SK-N-SH (cell line): ENCODE measurements around the gene ETV6. TPM values are rescaled to one million over a fixed set of nuclear protein-coding genes. Genes with fewer than 3 reads are reported as not detected.

ENCODE experiments used
- CTCF ChIA-PET: fragments of 300-600, 350-600 bp; formaldehyde crosslinking; extraction: SDS; loops from one replicate; lab custom pipeline; 2021; lab: Yijun Ruan, JAX
- POLR2A ChIA-PET: fragments of 350-600 bp; sonication (Branson Sonifier 250); formaldehyde crosslinking; extraction: SDS; loops from one replicate; lab custom pipeline; 2020; ENCODE audit warnings: antibody characterized with exemption, inconsistent platforms; lab: Yijun Ruan, JAX
- DNase-seq: peaks from one replicate; pipeline ENCODE4 v3.0.0; 2012
- H2AFZ ChIP-seq: fragments of 200-600 bp; sonication (generic); 2 replicates; pipeline ENCODE4 v1.8.1; 2016; ENCODE audit warnings: antibody characterized with exemption, mild to moderate bottlenecking, low read depth
- H3F3A ChIP-seq: fragments of 200-600 bp; sonication (generic); replicated peaks from 2 replicates; pipeline ENCODE3; 2016; ENCODE audit warnings: antibody characterized with exemption, mild to moderate bottlenecking; ENCODE audit not compliant: insufficient read depth
- H3K27ac ChIP-seq, 2 experiments: fragments of 200-500 bp in 1 of 2; fragments of 200-600 bp in 1 of 2; sonication (Bioruptor generic) in 1 of 2; sonication (generic), shearing (Covaris generic) in 1 of 2; 2 replicates each; pipeline versions ENCODE4 v1.5.1 to v1.6.1; 2014 to 2016; ENCODE audit warnings: low read depth in 2 of 2, inconsistent platforms in 1 of 2, low read length in 1 of 2, mild to moderate bottlenecking in 1 of 2, mixed read lengths in 1 of 2
- H3K27me3 ChIP-seq: fragments of 200-600 bp; sonication (generic), shearing (Covaris generic); 2 replicates; pipeline ENCODE4 v1.6.1; 2016; ENCODE audit warnings: mixed run types; ENCODE audit not compliant: insufficient read depth
- H3K36me3 ChIP-seq, 2 experiments: fragments of 200-500 bp in 1 of 2; fragments of 200-600 bp in 1 of 2; sonication (Bioruptor generic) in 1 of 2; sonication (generic) in 1 of 2; replicated peaks in 1 of 2; 2 replicates each; pipeline versions ENCODE3 to v1.5.1; 2014 to 2016; ENCODE audit warnings: low read length in 1 of 2, mild to moderate bottlenecking in 1 of 2; ENCODE audit not compliant: insufficient read depth in 2 of 2, control insufficient read depth in 1 of 2
- H3K4me1 ChIP-seq, 2 experiments: fragments of 200-500 bp in 1 of 2; fragments of 200-600 bp in 1 of 2; sonication (Bioruptor generic) in 1 of 2; sonication (generic), shearing (Covaris generic) in 1 of 2; 2 replicates each; pipeline versions ENCODE4 v1.5.1 to v1.6.1; 2014 to 2016; ENCODE audit warnings: low read depth in 1 of 2, low read length in 1 of 2, mixed run types in 1 of 2; ENCODE audit not compliant: insufficient read depth in 2 of 2, control insufficient read depth in 1 of 2
- H3K4me2 ChIP-seq: fragments of 200-600 bp; sonication (generic), shearing (Covaris generic); 2 replicates; pipeline ENCODE4 v1.6.1; 2017; ENCODE audit warnings: mixed run types
- H3K4me3 ChIP-seq, 2 experiments: fragments of 200-500 bp in 1 of 2; fragments of 200-600 bp in 1 of 2; sonication (Bioruptor generic) in 1 of 2; sonication (generic), shearing (Covaris generic) in 1 of 2; 2 replicates each; pipeline versions ENCODE4 v1.5.1 to v1.8.1; 2014 to 2016; ENCODE audit warnings: low read depth in 2 of 2, inconsistent platforms in 1 of 2, low read length in 1 of 2, mild to moderate bottlenecking in 1 of 2, mixed read lengths in 1 of 2, moderate library complexity in 1 of 2
- H3K79me2 ChIP-seq: fragments of 200-600 bp; sonication (generic); 2 replicates; pipeline ENCODE4 v1.8.1; 2017; ENCODE audit warnings: mild to moderate bottlenecking; ENCODE audit not compliant: insufficient read depth
- H3K9ac ChIP-seq: fragments of 200-600 bp; sonication (generic); 2 replicates; pipeline ENCODE4 v1.6.1; 2017; ENCODE audit warnings: mixed run types
- H3K9me2 ChIP-seq: fragments of 200-600 bp; sonication (generic); 2 replicates; pipeline ENCODE4 v1.6.1; 2017; ENCODE audit warnings: mixed run types
- H3K9me3 ChIP-seq: fragments of 200-600 bp; sonication (generic); 2 replicates; pipeline ENCODE4 v1.6.1; 2017; ENCODE audit warnings: mixed run types, mild to moderate bottlenecking, moderate library complexity
- H4K20me1 ChIP-seq: fragments of 200-600 bp; sonication (generic); 2 replicates; pipeline ENCODE4 v1.6.1; 2017; ENCODE audit warnings: mild to moderate bottlenecking, mixed run types; ENCODE audit not compliant: insufficient read depth
- CHD2 ChIP-seq: fragments of 150-350 bp; IDR thresholded peaks from 2 replicates; pipeline ENCODE4 v1.6.1; 2018; ENCODE audit warnings: low read length; ENCODE audit not compliant: partially characterized antibody
- CTCF ChIP-seq: fragments of 200-600 bp; sonication (generic); IDR thresholded peaks from 2 replicates; pipeline ENCODE4 v1.6.1; 2017; ENCODE audit warnings: antibody characterized with exemption, mild to moderate bottlenecking, moderate library complexity
- ELF1 ChIP-seq: IDR thresholded peaks from 2 replicates; pipeline ENCODE4 v1.4.0; 2012
- EP300 ChIP-seq, 2 experiments: IDR thresholded peaks; 2 replicates each; pipeline versions ENCODE4 v1.4.0 to v1.6.1; 2012; ENCODE audit warnings: borderline replicate concordance in 1 of 2, low read depth in 1 of 2, low read length in 1 of 2
- FOSL2 ChIP-seq: IDR thresholded peaks from 2 replicates; pipeline ENCODE4 v1.4.0; 2012; ENCODE audit warnings: low read depth, mild to moderate bottlenecking, moderate library complexity, borderline replicate concordance
- FOXM1 ChIP-seq: IDR thresholded peaks from 2 replicates; pipeline ENCODE4 v1.4.0; 2012; ENCODE audit warnings: low read depth, mild to moderate bottlenecking
- GABPA ChIP-seq: IDR thresholded peaks from 2 replicates; pipeline ENCODE4 v1.4.0; 2012; ENCODE audit warnings: low read depth, mild to moderate bottlenecking
- GATA2 ChIP-seq: sonication (generic); formaldehyde crosslinking; IDR thresholded peaks from 2 replicates; pipeline ENCODE4 v1.5.0; 2020; ENCODE audit warnings: mild to moderate bottlenecking, missing genetic modification reagents
- IRF3 ChIP-seq: fragments of 150-350 bp; IDR thresholded peaks from 2 replicates; pipeline ENCODE4 v1.6.1; 2016; ENCODE audit warnings: mild to moderate bottlenecking, low read depth, low read length
- MAX ChIP-seq: IDR thresholded peaks from 2 replicates; pipeline ENCODE4 v1.4.0; 2012; ENCODE audit warnings: low read depth
- MXI1 ChIP-seq: IDR thresholded peaks from 2 replicates; pipeline ENCODE4 v1.6.1; 2012; ENCODE audit warnings: mild to moderate bottlenecking, low read depth, low read length, improper control_type of control experiment
- NFIC ChIP-seq: IDR thresholded peaks from 2 replicates; pipeline ENCODE4 v1.4.0; 2012; ENCODE audit warnings: borderline replicate concordance
- RCOR1 ChIP-seq: fragments of 150-350 bp; IDR thresholded peaks from 2 replicates; pipeline ENCODE4 v1.6.1; 2017; ENCODE audit warnings: antibody characterized with exemption, low read length
- RFX5 ChIP-seq: IDR thresholded peaks from 2 replicates; pipeline ENCODE4 v1.6.1; 2012; ENCODE audit warnings: mild to moderate bottlenecking, improper control_type of control experiment, low read length
- SIN3A ChIP-seq: IDR thresholded peaks from 2 replicates; pipeline ENCODE4 v1.6.1; 2012; ENCODE audit warnings: low read depth, mild to moderate bottlenecking, low read length, moderate library complexity, borderline replicate concordance
- TCF12 ChIP-seq: IDR thresholded peaks from 2 replicates; pipeline ENCODE4 v1.4.0; 2012
- TEAD4 ChIP-seq: IDR thresholded peaks from 2 replicates; pipeline ENCODE4 v1.4.0; 2012; ENCODE audit warnings: mild to moderate bottlenecking, borderline replicate concordance; ENCODE audit not compliant: insufficient read depth
- YY1 ChIP-seq: IDR thresholded peaks from 2 replicates; pipeline ENCODE4 v1.4.0; 2012; ENCODE audit warnings: low read depth, mild to moderate bottlenecking
- WGBS: methylation state at CpG from one replicate; pipeline ENCODE4 v1.1.6; 2017; ENCODE audit warnings: low lambda C conversion rate; 5-methylcytosine and 5-hydroxymethylcytosine counted together
- polyA plus RNA-seq, 3 experiments: library from polyadenylated mRNA; depleted of rRNA; stranded (reverse); fragments of >200 nt; gene quantifications; 2 replicates each; pipeline ENCODE4 v1.2.3, GENCODE V29; 2012

Gene ETV6
- polyA plus RNA-seq, 1 of the 3 experiments (the other 2 are of a cell fraction) = 4.0 TPM

- DNase-seq = peak; percentile 49
- Histone ChIP-seq H3K9ac (no peak overlapping the region), H3F3A (no peaks in the 10 kb centered on the region), H4K20me1 (no peaks in the 10 kb centered on the region), H3K4me3 (no peak overlapping the region), H3K27me3 (no peaks in the 10 kb centered on the region), H3K27ac (peak overlapping the region; percentile 73 to 82; a peak in 3 of 4 replicates), H3K9me3 (peaks cover 7% of the 10 kb centered on the region), H3K9me2 (no peaks in the 10 kb centered on the region), H3K79me2 (peaks cover 11% of the 10 kb centered on the region; the same call in 1 of the 2 replicates), H3K4me1 (peaks cover 11 to 22% of the 10 kb centered on the region in 2 experiments; a peak in 1 of 4 replicates), H3K4me2 (peak overlapping the region; percentile 6; the same call in 1 of the 2 replicates), H3K36me3 (peaks cover 10 to 35% of the 10 kb centered on the region in 2 experiments), H2AFZ (no peak overlapping the region)
- WGBS = 64% methylated on average over 3 of the region's 3 CpGs
- CTCF ChIA-PET = interaction anchor here (0.7 kb wide), 1 partner anchor 28 kb away, joined by 3 read pairs; no protein-coding TSS in a partner anchor
- no peak for TF ChIP-seq CTCF
- TF ChIP-seq EP300 (IDR thresholded peaks at IDR 0.05; ENCODE audit: borderline replicate concordance in 1 of 2, low read depth in 1 of 2, low read length in 1 of 2) = no peak
- no peak for TF ChIP-seq CHD2
- TF ChIP-seq GATA2 = no peak
- TF ChIP-seq IRF3 = no peak
- TF ChIP-seq RFX5 = no peak
- no peak for TF ChIP-seq ELF1
- no peak for TF ChIP-seq RCOR1
- TF ChIP-seq MXI1 = no peak
- TF ChIP-seq SIN3A = no peak
- TF ChIP-seq TEAD4 = no peak
- no peak for TF ChIP-seq YY1
- TF ChIP-seq FOSL2 = no peak
- TF ChIP-seq FOXM1 = no peak
- TF ChIP-seq NFIC = no peak
- no peak for TF ChIP-seq GABPA
- no peak for TF ChIP-seq MAX
- no peak for TF ChIP-seq TCF12
- POLR2A ChIA-PET = no interaction called here
Observed at GRCh38 chr12:11863988-11864387, 214.5 kb downstream of the ETV6 start.
